Effector memory CD8-positive, alpha-beta T cell (primary cell): ENCODE measurements around the gene FTO.
"Not testable (repeated sequence)": the region's sequence is repeated elsewhere in the genome, so short reads cannot be mapped to it uniquely, and the experiment has no call there.

Experiments
- ATAC-seq: fragments of 150-1000 bp; cut with Tn5 transposase; replicated peaks from 2 replicates; pipeline ENCODE4 v1.10.0; 2021; ENCODE audit warnings: mild to moderate bottlenecking, moderate library complexity
- DNase-seq, 3 experiments: peaks; one replicate each; pipeline ENCODE4 v3.0.0; 2021
- H3K27ac Mint-ChIP-seq, 2 donors: one replicate each; pipeline ENCODE4 v1.8.0; 2022; ENCODE audit warnings: mild to moderate bottlenecking in 2 of 2, mixed read lengths in 2 of 2, moderate library complexity in 2 of 2
- H3K27me3 Mint-ChIP-seq, 2 donors: one replicate each; pipeline ENCODE4 v1.8.0; 2022; ENCODE audit warnings: mixed read lengths in 2 of 2
- H3K36me3 Mint-ChIP-seq: one replicate; pipeline ENCODE4 v1.8.0; 2022; ENCODE audit warnings: mild to moderate bottlenecking, moderate library complexity, mixed read lengths; ENCODE audit not compliant: insufficient read depth
- H3K4me1 Mint-ChIP-seq, 2 donors: one replicate each; pipeline ENCODE4 v1.8.0; 2022; ENCODE audit warnings: low read depth in 2 of 2, mixed read lengths in 2 of 2
- H3K4me3 Mint-ChIP-seq, 2 donors: one replicate each; pipeline ENCODE4 v1.8.0; 2022; ENCODE audit warnings: mild to moderate bottlenecking in 2 of 2, mixed read lengths in 2 of 2, moderate library complexity in 2 of 2
- H3K9me3 Mint-ChIP-seq, 2 donors: one replicate each; pipeline ENCODE4 v1.8.0; 2022; ENCODE audit warnings: mixed read lengths in 2 of 2
- total RNA-seq, 9 experiments: gene quantifications; one replicate each; lab custom pipeline; 2026; lab: John Stamatoyannopoulos, UW

FTO gene
- total RNA-seq = 35.0 to 94.4 (median 49.7) reads per million in 9 experiments

DNA sequence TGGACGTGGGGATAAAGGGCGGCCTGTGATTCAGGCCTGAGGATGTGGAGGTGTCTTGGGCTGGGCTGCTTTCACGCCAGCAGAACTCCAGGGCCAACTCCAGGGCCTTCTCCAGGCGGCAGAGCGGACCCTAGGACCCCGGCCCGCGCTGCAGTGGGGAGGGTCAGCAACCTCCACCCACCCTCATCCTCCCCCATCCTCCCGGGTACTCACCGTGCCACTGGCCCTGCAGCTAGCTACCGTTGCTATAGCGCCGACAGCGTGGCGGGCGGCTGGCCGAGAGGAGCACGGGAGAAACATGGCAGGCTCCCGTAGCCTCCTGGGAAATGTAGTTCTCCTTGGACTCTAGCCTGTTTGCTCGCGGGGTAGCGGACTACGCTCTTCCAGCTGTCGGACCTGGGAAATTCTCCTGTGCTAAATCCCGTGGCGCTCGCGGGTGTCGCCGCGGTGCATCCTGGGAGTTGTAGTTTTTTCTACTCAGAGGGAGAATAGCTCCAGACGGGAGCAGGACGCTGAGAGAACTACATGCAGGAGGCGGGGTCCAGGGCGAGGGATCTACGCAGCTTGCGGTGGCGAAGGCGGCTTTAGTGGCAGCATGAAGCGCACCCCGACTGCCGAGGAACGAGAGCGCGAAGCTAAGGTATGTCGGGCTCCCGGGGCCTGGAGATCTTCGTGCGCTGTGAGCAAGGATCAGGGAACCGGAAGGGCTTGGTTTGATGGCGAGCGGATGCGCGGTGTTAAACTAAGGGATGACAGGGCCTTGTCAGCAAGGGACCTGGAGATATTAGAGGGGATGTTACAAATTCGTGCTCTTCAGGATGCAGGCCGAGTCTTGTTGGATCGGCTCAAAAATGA is at the start of gene FTO, which contains the start of gene RPGRIP1L:
Gene FTO (plus strand): TSS at position 567 of the 855 bp plus-strand sequence.
Gene RPGRIP1L (minus strand): TSS at position 270 of the 855 bp plus-strand sequence. CDS start 3,136 bp downstream, outside the sequence.
- Mint-ChIP-seq H3K27ac (peak within 1 kb of the TSS; percentile 95), H3K4me1 (peaks cover 21 to 33% of the 10 kb centered on the region in 2 donors), H3K36me3 (peaks cover 5% of the 10 kb centered on the region), H3K9me3 (no peaks in the 10 kb centered on the region), H3K4me3 (peak within 1 kb of the TSS; percentile 94 to 95), H3K27me3 (no peaks in the 10 kb centered on the region)
- DNase-seq = peak; percentile 92 to 97 (median 95)
- peak; percentile 88 for ATAC-seq

GRCh38 chr16:53654946-53655345 is 49.0 kb upstream of the FTO start:
- peaks cover 2% of the 10 kb centered on the region for H3K36me3 Mint-ChIP-seq
- DNase-seq = no peak
- no peak overlapping the region for H3K27ac Mint-ChIP-seq
- no peaks in the 10 kb centered on the region for H3K27me3 Mint-ChIP-seq
- no peaks in the 10 kb centered on the region for H3K9me3 Mint-ChIP-seq
- H3K4me1 Mint-ChIP-seq = no peaks in the 10 kb centered on the region
- no peak overlapping the region for H3K4me3 Mint-ChIP-seq
- no peak for ATAC-seq

DNA sequence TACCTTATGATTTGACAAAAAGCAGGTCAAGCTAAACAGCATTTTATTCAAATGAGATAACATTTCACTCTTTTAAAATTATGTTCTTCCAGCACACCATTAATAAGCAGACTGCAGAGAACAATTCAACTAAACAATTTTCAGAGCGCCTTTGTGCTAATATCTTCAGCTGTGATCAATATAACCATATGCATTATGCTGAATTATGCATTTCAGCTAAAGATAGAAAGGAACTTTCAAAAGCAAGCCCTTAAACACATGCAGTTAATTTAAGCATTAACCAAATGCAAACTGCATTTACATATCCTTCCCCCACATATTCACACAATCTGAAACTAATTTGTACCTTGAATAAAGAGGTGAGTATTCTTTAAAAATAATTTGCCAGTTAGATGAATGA is 41.9 kb upstream of the FTO start:
- H3K36me3 Mint-ChIP-seq = no peaks in the 10 kb centered on the region
- ATAC-seq (no peak), DNase-seq (no peak)
- H3K4me1 Mint-ChIP-seq = no peaks in the 10 kb centered on the region
- H3K27me3 Mint-ChIP-seq = no peaks in the 10 kb centered on the region
- H3K4me3 Mint-ChIP-seq = no peak overlapping the region
- no peak overlapping the region for H3K27ac Mint-ChIP-seq
- H3K9me3 Mint-ChIP-seq = no peaks in the 10 kb centered on the region

DNA sequence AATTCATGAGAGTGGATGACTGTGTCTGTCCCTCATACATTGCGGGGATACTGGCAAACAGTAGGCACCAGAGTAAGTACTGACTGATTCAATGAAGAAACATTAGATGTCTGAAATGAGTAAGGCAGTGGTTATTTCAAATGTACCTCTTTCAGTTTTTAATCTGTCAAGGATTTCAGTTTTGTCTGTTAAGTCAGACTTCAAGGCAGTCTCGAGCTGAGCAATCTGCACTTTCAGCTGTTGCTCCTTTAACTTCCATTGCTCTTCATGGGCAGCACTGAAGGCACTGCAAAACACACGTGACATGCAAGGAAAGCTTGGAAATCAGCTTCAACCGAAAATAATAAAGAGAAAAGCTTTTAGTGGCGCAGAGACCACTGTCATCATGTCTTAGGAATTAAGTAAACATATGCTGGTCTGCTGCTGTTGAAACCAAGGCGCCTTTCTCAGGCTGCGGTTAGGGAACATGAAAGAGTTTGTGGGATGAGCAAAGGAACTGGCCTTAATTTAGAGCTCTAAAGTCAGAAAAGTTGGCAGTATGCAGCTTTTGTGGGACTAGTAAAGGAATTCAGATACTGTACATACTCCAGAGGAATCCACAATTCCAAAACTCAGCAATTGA is 39.1 kb upstream of the FTO start:
- no peaks in the 10 kb centered on the region for H3K27me3 Mint-ChIP-seq
- no peaks in the 10 kb centered on the region for H3K36me3 Mint-ChIP-seq
- no peaks in the 10 kb centered on the region for H3K9me3 Mint-ChIP-seq
- no peak overlapping the region for H3K4me3 Mint-ChIP-seq
- H3K27ac Mint-ChIP-seq = no peak overlapping the region
- no peaks in the 10 kb centered on the region for H3K4me1 Mint-ChIP-seq
- no peak for DNase-seq
- no peak for ATAC-seq

DNA sequence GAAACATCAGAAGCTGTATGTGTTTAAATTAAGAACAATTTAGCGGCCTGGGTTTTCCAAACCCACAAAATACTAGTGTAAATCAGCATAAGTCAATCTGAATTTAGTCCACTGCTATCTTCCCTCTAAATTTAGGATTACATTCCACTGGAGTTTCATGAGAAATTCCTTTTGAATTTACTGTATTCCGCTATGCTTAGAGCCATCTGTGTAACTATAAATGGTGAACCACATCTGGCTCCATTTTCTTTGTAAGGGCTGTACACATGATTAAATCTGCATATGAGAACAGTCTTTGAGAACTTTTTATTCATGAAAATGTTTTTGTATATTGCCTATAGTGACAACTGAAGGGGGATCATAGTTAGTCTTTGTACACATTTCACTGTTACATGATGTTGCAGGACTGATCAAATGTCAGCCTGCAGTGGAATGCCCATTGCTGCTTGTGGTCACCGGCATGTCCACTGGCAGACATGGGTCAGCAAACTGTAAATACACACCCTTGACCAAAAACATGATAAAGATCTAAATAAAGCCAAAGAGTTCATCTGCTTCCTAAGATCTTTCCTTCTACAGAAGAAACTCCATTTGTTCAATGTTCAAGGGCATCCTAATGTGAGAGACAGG is 37.1 kb upstream of the FTO start:
- ATAC-seq (no peak), DNase-seq (no peak)
- H3K36me3 Mint-ChIP-seq = no peaks in the 10 kb centered on the region
- no peaks in the 10 kb centered on the region for H3K27me3 Mint-ChIP-seq
- no peaks in the 10 kb centered on the region for H3K9me3 Mint-ChIP-seq
- H3K27ac Mint-ChIP-seq = no peak overlapping the region
- H3K4me1 Mint-ChIP-seq = no peaks in the 10 kb centered on the region
- H3K4me3 Mint-ChIP-seq = no peak overlapping the region

GRCh38 chr16:53668869-53669268 is 35.1 kb upstream of the FTO start:
- H3K9me3 Mint-ChIP-seq = no peaks in the 10 kb centered on the region
- no peak overlapping the region for H3K4me3 Mint-ChIP-seq
- DNase-seq (no peak), ATAC-seq (no peak)
- no peak overlapping the region for H3K27ac Mint-ChIP-seq
- no peaks in the 10 kb centered on the region for H3K4me1 Mint-ChIP-seq
- H3K36me3 Mint-ChIP-seq = no peaks in the 10 kb centered on the region
- H3K27me3 Mint-ChIP-seq = no peaks in the 10 kb centered on the region

DNA sequence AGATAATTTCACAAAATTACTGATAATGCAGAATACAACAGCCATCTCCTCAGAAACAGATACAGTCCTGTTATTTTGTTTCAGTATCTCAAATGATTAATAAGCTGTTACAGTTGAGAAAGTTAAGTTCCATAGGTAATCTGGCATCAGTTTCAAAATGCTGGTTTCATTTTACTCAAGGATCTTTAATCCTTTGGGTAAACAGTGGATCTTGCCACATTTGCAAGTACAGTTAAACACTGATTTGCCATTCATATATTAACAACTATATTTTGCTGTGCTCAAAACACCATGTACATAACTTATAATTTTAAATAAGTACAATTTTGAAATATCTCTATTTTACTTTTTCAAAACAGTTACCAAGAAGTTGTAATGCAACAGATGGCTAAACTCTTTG is 31.5 kb upstream of the FTO start:
- no peak overlapping the region for H3K27ac Mint-ChIP-seq
- no peaks in the 10 kb centered on the region for H3K9me3 Mint-ChIP-seq
- H3K27me3 Mint-ChIP-seq = no peaks in the 10 kb centered on the region
- no peaks in the 10 kb centered on the region for H3K36me3 Mint-ChIP-seq
- ATAC-seq (no peak), DNase-seq (no peak)
- H3K4me3 Mint-ChIP-seq = no peak overlapping the region
- H3K4me1 Mint-ChIP-seq = no peaks in the 10 kb centered on the region

DNA sequence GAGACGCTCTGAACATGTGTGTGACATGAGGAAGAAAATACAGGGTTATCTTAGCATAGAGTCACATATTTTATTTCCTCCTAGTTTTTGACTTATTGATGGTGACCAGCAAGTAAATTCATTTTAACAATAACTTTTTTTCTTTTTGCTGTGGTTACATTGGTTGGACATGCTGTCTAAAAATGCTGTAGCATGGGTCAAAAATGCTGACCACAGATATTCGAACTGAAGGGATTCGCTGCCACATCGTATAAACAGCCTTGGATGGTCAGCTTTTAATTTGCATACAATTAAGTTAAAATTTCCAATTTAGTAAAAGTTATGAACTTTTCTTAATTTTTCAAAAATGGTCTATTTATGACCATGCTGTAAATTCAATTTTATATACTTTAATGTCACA is 30.8 kb upstream of the FTO start:
- no peaks in the 10 kb centered on the region for H3K9me3 Mint-ChIP-seq
- ATAC-seq = no peak
- no peaks in the 10 kb centered on the region for H3K36me3 Mint-ChIP-seq
- DNase-seq = no peak
- no peak overlapping the region for H3K4me3 Mint-ChIP-seq
- no peak overlapping the region for H3K27ac Mint-ChIP-seq
- H3K27me3 Mint-ChIP-seq = no peaks in the 10 kb centered on the region
- H3K4me1 Mint-ChIP-seq = no peaks in the 10 kb centered on the region

DNA sequence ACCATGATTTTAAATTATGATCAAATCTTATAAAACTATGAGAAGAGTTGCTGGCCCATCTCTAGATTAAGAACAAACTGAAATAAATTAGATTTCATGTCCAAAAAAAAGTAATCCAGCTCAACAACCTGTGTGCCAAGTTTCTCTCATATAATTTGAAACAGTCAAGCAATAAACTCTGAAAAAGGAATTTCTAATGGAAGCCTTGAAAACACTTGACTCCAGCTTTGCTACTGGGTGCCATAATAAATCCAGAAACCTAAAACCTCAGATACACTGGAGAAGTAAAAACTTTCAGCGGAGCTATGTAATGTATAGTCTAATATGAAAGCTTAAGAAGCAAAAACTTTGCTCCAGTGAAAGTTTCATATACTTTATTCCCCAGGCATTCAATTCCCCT is 25.8 kb upstream of the FTO start:
- no peaks in the 10 kb centered on the region for H3K4me1 Mint-ChIP-seq
- DNase-seq = no peak
- H3K27ac Mint-ChIP-seq = no peak overlapping the region
- ATAC-seq = no peak
- H3K4me3 Mint-ChIP-seq = no peak overlapping the region
- H3K27me3 Mint-ChIP-seq = no peaks in the 10 kb centered on the region
- H3K9me3 Mint-ChIP-seq = no peaks in the 10 kb centered on the region
- H3K36me3 Mint-ChIP-seq = no peaks in the 10 kb centered on the region

GRCh38 chr16:53678756-53679343 is 25.1 kb upstream of the FTO start:
- ATAC-seq = no peak
- H3K4me3 Mint-ChIP-seq = no peak overlapping the region
- no peak for DNase-seq
- H3K27ac Mint-ChIP-seq = no peak overlapping the region
- no peaks in the 10 kb centered on the region for H3K36me3 Mint-ChIP-seq
- no peaks in the 10 kb centered on the region for H3K27me3 Mint-ChIP-seq
- no peaks in the 10 kb centered on the region for H3K4me1 Mint-ChIP-seq
- no peaks in the 10 kb centered on the region for H3K9me3 Mint-ChIP-seq

DNA sequence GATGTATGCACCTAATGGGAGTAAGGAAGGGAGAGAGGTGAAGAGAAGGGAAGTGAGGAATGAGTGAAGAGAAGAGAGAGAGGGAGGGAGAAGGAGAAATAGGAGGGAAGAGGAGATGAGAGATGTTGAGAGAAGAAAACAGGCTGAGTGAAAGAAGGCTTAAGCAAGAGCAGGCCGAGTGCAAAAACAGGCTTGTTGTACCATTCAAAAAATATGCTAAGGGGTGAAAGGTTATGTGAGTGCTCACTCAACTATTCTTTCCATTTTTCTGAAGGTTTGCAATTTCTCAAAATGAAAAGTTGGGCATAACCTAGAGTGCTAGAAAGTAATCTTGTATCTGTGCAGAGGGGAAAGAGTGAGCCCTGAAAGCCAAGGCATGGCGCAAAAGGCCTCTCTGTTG is 23.2 kb upstream of the FTO start:
- H3K4me1 Mint-ChIP-seq = no peaks in the 10 kb centered on the region
- no peak overlapping the region for H3K27ac Mint-ChIP-seq
- H3K27me3 Mint-ChIP-seq = no peaks in the 10 kb centered on the region

DNA sequence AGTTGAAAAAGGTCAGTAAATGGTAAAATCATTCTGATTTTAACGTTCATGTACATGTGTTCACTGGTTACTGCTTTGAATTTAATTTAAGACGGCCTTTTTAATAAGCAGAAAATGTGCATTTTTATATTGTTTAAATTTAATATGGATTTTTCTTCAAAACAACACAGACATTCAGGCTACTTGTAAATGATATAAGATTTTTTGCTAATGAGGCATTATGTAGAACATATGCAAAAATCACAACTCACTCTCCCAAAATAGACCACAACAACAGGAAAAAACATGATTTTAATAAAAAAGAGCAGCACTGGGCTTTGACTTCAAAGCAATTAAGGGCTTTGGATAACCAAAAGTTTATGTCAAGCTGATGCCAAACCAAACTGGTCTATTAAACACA is 22.6 kb upstream of the FTO start:
- Mint-ChIP-seq H3K9me3 (no peaks in the 10 kb centered on the region), H3K36me3 (no peaks in the 10 kb centered on the region), H3K27me3 (no peaks in the 10 kb centered on the region), H3K27ac (no peak overlapping the region), H3K4me1 (no peaks in the 10 kb centered on the region), H3K4me3 (no peak overlapping the region)
- DNase-seq = no peak
- no peak for ATAC-seq

More for the DNA sequence above, 23.2 kb upstream of the FTO start:
- DNase-seq (no peak), ATAC-seq (no peak)
- H3K4me3 Mint-ChIP-seq = no peak overlapping the region
- no peaks in the 10 kb centered on the region for H3K36me3 Mint-ChIP-seq
- H3K9me3 Mint-ChIP-seq = no peaks in the 10 kb centered on the region

DNA sequence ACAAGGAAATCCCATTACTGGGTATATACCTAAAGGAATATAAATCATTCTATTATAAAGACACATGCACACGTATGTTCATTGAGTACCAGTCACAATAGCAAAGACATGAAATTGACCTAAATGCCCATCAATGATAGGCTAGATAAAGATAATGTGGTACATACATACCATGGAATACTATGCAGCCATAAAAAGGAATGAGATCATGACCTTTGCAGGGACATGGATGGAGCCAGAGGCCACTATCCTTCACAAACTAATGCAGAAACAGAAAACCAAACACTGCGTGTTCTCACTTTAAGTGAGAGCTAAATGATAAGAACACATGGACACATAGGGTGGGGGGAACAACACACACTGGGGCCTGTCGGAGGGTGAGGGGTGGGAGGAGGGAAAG is 18.6 kb upstream of the FTO start:
- not testable (repeated sequence) for H3K9me3 Mint-ChIP-seq, DNase-seq, ATAC-seq, H3K27ac Mint-ChIP-seq, H3K4me1 Mint-ChIP-seq, H3K4me3 Mint-ChIP-seq, H3K27me3 Mint-ChIP-seq, H3K36me3 Mint-ChIP-seq
